HG03442 (cell line): ENCODE results near the gene SMIM11.
"Not testable (repeated sequence)": the region's sequence is repeated elsewhere in the genome, so short reads cannot be mapped to it uniquely, and the experiment has no call there.

ENCODE experiments used
- ATAC-seq: cut with Tn5 transposase; IDR thresholded peaks from one replicate; pipeline ENCODE4 v1.9.1; 2021; ENCODE audit warnings: mild to moderate bottlenecking, moderate library complexity; ENCODE audit not compliant: unreplicated experiment

Gene SMIM11

GRCh38 chr21:34407294-34407693 is 32.0 kb downstream of the SMIM11 start:
- ATAC-seq = not testable (repeated sequence)

- not testable (repeated sequence) for ATAC-seq
Observed at GRCh38 chr21:34417448-34418077, 42.3 kb downstream of the SMIM11 start.

GRCh38 chr21:34423805-34424204 is 48.5 kb downstream of the SMIM11 start, which contains the start of gene SMIM34:
Gene SMIM34 (minus strand): TSS chr21:34423951. CDS start chr21:34423839, 112 bp downstream.
- not testable (repeated sequence) for ATAC-seq

- not testable (repeated sequence) for ATAC-seq
Observed at GRCh38 chr21:34427339-34427738, 52.0 kb downstream of the SMIM11 start.

GRCh38 chr21:34428441-34428840 is 53.1 kb downstream of the SMIM11 start:
- not testable (repeated sequence) for ATAC-seq

GRCh38 chr21:34429710-34430109 is 54.4 kb downstream of the SMIM11 start:
- not testable (repeated sequence) for ATAC-seq
